AG04450 (cell line): ENCODE measurements around the gene COL10A1. TPM values are rescaled to one million over a fixed set of nuclear protein-coding genes. Genes with fewer than 3 reads are reported as not detected.

Source experiments
- CTCF ChIA-PET: fragments of 300-600, 350-600 bp; formaldehyde crosslinking; extraction: SDS; loops from one replicate; lab custom pipeline; 2022; ENCODE audit warnings: antibody characterized with exemption, inconsistent platforms; lab: Charles Lee
- POLR2A ChIA-PET: fragments of 350-600 bp; formaldehyde crosslinking; extraction: SDS; loops from one replicate; lab custom pipeline; 2021; ENCODE audit warnings: antibody characterized with exemption, inconsistent platforms; lab: Yijun Ruan, JAX
- DNase-seq: peaks from one replicate; pipeline ENCODE4 v3.0.0-alpha.2; 2011; ENCODE audit warnings: low read depth, low spot score
- H3K27ac ChIP-seq: one replicate; pipeline ENCODE4 v1.5.1; 2012; ENCODE audit warnings: low read depth, low read length, control low read depth
- H3K27me3 ChIP-seq: one replicate; pipeline ENCODE4 v1.6.0; 2012; ENCODE audit warnings: low read length; ENCODE audit not compliant: control insufficient read depth, insufficient read depth
- H3K4me3 ChIP-seq: 2 replicates; pipeline ENCODE4 v1.5.1; 2011; ENCODE audit warnings: mild to moderate bottlenecking, low read depth, low read length, control low read depth
- H3K9me3 ChIP-seq: 2 replicates; pipeline ENCODE4 v1.5.1; 2012; ENCODE audit warnings: low read length; ENCODE audit not compliant: control insufficient read depth, insufficient read depth
- CTCF ChIP-seq: IDR thresholded peaks from 2 replicates; pipeline ENCODE4 v1.5.1; 2011; ENCODE audit warnings: low read depth, low read length, control low read depth, inconsistent platforms
- polyA plus RNA-seq: library from polyadenylated mRNA; depleted of rRNA; stranded (reverse); fragments of >200 nt; gene quantifications from 2 replicates; pipeline ENCODE4 v1.2.3, GENCODE V29; 2011

COL10A1 gene
- polyA plus RNA-seq, 1 experiment: 0.10 TPM

GRCh38 chr6:116133453-116133852 lies 7.5 kb upstream of the COL10A1 start:
- ChIA-PET CTCF (interaction anchor here (1.9 kb wide), 1 partner anchor 22 kb away, joined by 4 read pairs; no protein-coding TSS in a partner anchor), POLR2A (no interaction called here)
- Histone ChIP-seq H3K4me3 (no peak overlapping the region), H3K27ac (no peak overlapping the region), H3K27me3 (no peaks in the 10 kb centered on the region), H3K9me3 (no peaks in the 10 kb centered on the region)
- no peak for TF ChIP-seq CTCF
- no peak for DNase-seq

DNA sequence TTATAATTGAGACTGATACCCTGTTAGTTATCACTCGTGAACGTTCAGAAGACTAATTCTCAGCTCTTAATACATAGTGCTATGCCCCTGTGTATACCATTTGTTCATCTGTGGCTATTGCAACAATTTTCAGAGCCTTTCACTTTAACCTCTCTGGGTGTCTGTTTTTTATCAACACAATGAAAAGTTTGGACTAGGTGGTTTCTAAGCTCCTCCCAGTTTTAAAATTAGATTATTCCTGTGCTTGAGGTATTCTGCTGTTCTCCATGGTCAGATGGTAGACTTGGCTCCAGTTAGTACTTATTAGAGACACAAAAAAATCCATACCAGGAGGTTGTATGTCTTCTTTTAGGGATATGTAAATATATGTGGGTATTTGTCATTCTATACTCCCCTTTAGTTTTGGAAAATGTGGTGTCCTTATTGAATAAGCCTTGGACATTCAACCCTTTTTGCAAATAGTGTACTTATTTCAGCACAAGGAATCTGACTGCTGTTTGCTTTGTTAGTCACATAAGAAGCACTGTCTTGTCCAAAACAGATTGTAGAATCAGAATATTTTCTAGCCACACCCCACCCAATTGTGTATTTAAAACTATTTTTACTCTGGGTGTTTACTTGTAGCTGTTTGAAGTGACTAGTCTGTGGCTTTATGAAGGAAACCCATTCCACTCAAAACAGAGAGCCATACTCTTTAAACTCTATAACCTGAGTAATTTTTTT lies 2.0 kb upstream of the COL10A1 start:
- Histone ChIP-seq H3K9me3 (no peaks in the 10 kb centered on the region), H3K4me3 (no peak overlapping the region), H3K27ac (no peak overlapping the region), H3K27me3 (no peaks in the 10 kb centered on the region)
- POLR2A ChIA-PET: no interaction called here
- DNase-seq: no peak
- no peak for TF ChIP-seq CTCF
- CTCF ChIA-PET: interaction anchor here (4.1 kb wide), 1 partner anchor 15 kb away, joined by 20 read pairs; no protein-coding TSS in a partner anchor

- no peaks in the 10 kb centered on the region for H3K27me3 ChIP-seq
- H3K27ac ChIP-seq: no peak overlapping the region
- no peak overlapping the region for H3K4me3 ChIP-seq
- no peaks in the 10 kb centered on the region; the same call in 1 of the 2 replicates for H3K9me3 ChIP-seq
- TF ChIP-seq CTCF: no peak
- no peak for DNase-seq
- ChIA-PET CTCF (interaction anchor here (1.4 kb wide), 1 partner anchor 96 kb away, joined by 5 read pairs; no protein-coding TSS in a partner anchor), POLR2A (no interaction called here)
Measured at GRCh38 chr6:116120430-116120829, 5.5 kb downstream of the COL10A1 start.

- ChIA-PET CTCF (interaction anchor here (1.7 to 2.5 kb wide), 2 partner anchors 99 to 107 kb away, joined by 5 to 14 read pairs; no protein-coding TSS in a partner anchor), POLR2A (no interaction called here)
- no peak overlapping the region for H3K4me3 ChIP-seq
- H3K27ac ChIP-seq: no peak overlapping the region
- TF ChIP-seq CTCF: no peak
- H3K27me3 ChIP-seq: no peaks in the 10 kb centered on the region
- no peak for DNase-seq
- no peaks in the 10 kb centered on the region; the same call in 1 of the 2 replicates for H3K9me3 ChIP-seq
Measured at GRCh38 chr6:116118608-116119007, 7.3 kb downstream of the COL10A1 start.

DNA sequence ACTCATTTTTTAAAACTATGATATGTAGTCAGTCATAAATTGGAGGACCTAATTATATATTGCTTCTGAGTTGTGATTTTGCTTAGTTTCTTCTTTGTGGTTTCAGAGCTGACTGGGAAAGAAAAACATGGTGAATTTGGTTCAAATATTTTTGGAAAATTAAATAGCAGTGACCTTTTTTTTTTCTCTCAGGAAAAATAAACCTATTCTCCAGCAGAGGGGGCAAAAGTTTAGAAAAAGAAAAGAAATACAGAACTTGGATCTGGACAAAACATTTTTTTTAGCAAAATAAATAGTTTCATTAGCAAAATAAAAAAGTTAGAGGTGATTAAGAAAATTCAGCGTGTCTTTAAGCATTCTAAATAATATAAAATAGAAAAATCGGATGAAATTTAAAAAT lies 10.2 kb downstream of the COL10A1 start:
- H3K9me3 ChIP-seq: no peaks in the 10 kb centered on the region; the same call in 1 of the 2 replicates
- no peak overlapping the region for H3K27ac ChIP-seq
- no peaks in the 10 kb centered on the region for H3K27me3 ChIP-seq
- POLR2A ChIA-PET: interaction anchor here (0.7 kb wide), 1 partner anchor 140 kb away, joined by 3 read pairs; no protein-coding TSS in a partner anchor
- H3K4me3 ChIP-seq: no peak overlapping the region
- TF ChIP-seq CTCF: peak; percentile 54
- CTCF ChIA-PET: interaction anchor here (0.6 to 2.7 kb wide), 8 partner anchors 9 to 729 kb away, joined by 3 to 15 read pairs (median 4); no protein-coding TSS in a partner anchor
- DNase-seq: no peak
